Measurements from ENCODE around the gene UTP4.

DNA sequence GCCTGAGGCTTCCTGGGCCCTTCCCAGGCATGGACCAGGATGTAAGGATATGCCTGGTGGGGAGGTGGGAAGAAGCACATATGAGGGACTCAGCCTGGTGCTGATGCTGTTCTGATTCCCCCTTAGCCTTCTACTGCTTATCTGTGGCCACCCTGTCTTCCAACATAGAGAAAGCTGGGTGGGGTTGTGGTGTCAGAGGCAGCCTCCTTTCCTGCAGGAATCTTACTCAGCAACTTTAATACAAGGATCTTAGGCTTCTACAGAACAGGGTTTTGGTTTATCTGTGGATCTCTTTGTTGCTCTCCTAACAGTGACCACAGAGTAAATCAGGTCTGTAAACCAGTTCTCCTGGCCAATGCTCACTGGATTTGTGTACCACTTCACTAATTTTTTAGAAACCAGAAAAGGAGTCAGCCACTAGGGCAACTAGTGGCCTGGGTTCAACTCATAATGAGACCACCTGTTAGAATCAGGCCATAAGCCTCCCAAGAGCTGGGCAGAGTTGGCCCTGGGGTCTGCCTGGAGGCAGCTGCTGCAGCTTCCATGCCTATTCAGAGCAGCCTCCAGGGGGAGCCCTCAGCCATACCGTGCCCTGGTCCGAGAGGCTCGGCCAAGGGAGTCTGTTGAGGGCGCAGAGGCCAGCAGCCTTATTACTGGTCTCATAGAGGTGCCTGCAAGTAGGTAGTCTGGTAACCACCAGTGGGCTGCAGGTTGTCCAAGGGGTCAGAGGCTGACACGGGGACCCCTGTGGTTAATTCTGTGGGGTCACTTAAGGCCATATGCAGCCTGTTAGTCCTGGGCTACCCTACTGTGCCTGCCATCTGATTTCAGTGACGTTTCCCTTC, 19.9 kb upstream of the UTP4 start:
- TF ChIP-seq, protein P1, sequence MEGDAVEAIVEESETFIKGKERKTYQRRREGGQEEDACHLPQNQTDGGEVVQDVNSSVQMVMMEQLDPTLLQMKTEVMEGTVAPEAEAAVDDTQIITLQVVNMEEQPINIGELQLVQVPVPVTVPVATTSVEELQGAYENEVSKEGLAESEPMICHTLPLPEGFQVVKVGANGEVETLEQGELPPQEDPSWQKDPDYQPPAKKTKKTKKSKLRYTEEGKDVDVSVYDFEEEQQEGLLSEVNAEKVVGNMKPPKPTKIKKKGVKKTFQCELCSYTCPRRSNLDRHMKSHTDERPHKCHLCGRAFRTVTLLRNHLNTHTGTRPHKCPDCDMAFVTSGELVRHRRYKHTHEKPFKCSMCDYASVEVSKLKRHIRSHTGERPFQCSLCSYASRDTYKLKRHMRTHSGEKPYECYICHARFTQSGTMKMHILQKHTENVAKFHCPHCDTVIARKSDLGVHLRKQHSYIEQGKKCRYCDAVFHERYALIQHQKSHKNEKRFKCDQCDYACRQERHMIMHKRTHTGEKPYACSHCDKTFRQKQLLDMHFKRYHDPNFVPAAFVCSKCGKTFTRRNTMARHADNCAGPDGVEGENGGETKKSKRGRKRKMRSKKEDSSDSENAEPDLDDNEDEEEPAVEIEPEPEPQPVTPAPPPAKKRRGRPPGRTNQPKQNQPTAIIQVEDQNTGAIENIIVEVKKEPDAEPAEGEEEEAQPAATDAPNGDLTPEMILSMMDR (conservative IDR thresholded peaks at IDR 0.05), result peak; percentile 93
- no peak for TF ChIP-seq ZFX (IDR thresholded peaks at IDR 0.05)

Data from C4-2B (cell line).